Hypothalamus (tissue), 51 donors: ENCODE results near the gene DUSP19.
"Not testable (repeated sequence)": the region's sequence is repeated elsewhere in the genome, so short reads cannot be mapped to it uniquely, and the experiment has no call there.

Source experiments
- DNase-seq, 51 donors: peaks; one replicate each; lab custom pipeline; 2025; lab: John Stamatoyannopoulos, UW

DUSP19 gene, protein sequence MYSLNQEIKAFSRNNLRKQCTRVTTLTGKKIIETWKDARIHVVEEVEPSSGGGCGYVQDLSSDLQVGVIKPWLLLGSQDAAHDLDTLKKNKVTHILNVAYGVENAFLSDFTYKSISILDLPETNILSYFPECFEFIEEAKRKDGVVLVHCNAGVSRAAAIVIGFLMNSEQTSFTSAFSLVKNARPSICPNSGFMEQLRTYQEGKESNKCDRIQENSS

DNA sequence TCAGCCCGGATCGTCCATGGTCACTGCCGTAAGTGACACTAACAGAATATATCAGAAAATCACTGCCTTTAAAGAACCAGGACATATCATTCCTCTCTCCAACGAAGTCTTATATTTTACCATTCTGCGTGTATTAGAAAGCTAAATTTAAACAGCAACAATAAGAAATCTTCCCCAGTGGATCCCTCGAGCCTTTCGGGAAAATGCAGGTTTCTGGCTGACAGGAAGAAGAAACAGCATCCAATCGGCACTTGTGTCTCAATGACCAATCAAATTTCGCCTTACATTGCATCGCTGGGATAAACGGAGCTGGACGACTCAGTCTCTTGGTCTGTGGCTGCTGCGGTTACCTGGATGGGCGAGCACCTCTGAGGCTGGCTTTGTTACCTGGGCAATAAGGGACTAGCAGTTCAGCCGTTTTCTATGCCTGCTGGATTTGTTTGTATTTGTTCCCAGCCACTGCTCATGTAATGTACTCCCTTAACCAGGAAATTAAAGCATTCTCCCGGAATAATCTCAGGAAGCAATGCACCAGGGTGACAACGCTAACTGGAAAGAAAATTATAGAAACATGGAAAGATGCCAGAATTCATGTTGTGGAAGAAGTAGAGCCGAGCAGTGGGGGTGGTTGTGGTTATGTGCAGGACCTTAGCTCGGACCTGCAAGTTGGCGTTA lies at the start of gene DUSP19:
Gene DUSP19, plus strand, starts transcription at position 284 of the 675 bp plus-strand sequence. Its CDS starts 187 bp downstream, at position 471.
- DNase-seq, result peak; percentile 16 to 96 (median 77)

DNA sequence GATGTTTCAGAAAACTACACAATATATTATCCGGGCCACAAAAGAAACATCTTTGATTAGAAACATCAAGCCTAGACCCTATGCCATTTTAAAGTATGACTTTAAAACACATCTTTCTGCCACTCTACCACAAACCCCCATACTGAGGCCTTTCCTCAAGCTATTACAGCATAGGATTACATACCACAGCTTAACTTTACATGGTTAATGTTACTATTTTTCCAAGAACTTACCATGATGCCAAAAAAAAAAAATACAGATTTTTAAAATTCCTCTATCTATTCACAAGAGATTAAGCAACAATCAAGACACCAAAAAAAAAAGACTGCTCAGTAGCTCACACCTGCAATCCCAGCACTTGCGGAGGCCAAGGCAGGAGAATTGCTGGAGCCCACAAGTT lies 49.3 kb upstream of the DUSP19 start:
- no peak for DNase-seq

DNA sequence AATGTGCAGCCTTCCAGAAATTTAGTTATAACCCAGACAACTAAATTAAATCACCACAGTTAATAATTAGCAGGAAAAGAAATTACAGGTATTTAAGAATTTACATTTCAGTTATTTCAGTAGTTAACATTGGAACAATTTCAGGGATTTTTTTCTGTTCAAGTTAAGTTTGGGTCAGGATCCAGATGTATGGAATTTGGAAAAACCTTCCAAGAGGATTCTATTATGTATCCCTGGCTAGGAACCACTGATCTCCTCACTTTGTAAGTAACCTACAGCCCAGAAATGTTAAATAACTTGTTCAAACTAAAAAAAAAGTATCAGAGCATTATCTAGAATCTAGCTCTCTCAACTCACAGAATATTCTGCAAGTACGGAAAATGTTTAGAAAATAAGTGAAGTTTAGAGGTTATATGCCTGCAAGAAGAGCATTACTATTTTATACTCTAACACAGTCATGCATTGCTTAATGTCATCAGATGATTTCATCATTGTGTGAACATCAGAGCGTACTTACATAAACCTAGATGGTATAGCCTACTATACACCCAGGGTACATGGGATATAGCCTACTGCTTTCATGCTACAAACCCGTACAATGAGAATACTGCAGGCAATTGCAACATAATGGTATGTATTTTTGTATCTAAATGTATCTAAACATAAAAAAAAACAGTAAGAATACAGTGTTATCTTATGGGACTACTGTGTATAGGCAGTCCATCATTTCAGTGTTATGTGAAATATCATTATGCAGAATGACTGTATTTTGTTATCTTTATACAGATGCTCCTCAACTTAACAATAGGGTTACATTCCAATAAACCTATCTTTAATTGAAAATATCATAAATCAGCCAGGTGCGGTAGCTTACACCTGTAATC lies 46.4 kb upstream of the DUSP19 start:
- no peak for DNase-seq

DNA sequence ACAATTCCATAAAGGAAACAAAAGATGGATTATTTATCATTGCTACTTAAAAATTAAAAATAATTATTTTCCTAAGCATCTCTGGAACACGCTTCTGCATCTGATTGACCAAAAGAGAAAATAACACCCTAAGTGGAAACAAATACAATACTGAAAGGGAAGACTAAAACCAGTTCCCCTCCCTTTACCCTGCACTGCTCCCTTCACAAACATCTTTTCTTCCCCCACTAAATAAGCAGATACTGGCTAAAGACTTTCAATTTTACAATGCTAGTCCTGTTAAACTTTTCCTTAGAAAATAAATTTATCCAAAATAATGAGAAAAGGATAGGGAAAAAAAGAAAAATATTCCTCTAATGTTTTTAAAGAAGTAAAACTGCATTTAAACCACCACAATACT lies 44.6 kb upstream of the DUSP19 start:
- DNase-seq, result no peak

DNA sequence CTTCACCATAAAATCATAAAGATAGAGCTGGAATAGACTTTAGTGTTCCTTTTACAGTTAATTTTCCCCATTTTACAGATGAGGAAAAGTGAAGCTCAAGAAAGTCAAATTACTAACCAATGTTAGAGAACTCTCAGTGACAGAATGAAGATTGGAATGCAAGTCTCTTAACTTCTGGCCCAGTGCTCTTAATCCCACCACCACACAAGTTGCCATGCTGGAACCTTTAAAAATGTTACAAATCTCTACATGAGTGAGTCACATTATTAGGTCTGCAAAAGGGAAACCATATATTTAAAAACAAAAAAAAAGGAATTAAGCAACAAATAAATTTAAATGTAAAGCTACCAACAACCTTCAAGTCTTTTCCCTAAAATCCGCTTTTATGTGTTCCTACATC lies 43.7 kb upstream of the DUSP19 start:
- no peak for DNase-seq

DNA sequence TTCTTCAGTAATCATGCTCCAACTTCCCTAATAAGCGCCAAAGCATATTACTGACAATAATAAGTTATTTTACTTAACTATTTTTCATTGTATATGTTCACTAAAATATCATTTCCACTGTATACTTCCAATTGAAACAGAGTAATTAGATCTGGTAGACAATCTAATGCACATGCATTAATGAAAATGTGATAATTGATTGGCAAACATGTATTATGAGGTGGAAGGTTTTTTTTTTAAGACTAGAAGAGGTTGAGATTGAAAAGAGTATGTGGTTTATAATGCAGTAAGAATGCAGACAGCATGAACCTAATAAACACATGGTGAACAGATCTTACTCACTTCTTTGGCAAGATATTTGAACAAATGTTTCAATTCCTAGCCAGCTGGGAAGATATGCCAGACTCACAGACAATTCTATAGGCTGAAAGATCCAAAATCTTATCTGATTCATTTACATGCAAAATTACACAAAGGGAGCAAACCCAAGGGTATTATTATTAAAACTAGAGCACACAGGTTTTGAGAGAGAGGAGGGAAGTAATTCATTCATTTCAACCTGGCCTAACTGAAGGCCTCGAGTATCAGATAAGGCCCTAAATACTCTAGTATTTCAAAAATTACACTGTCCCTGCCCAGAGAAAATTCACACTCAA lies 43.1 kb upstream of the DUSP19 start:
- DNase-seq, result no peak

DNA sequence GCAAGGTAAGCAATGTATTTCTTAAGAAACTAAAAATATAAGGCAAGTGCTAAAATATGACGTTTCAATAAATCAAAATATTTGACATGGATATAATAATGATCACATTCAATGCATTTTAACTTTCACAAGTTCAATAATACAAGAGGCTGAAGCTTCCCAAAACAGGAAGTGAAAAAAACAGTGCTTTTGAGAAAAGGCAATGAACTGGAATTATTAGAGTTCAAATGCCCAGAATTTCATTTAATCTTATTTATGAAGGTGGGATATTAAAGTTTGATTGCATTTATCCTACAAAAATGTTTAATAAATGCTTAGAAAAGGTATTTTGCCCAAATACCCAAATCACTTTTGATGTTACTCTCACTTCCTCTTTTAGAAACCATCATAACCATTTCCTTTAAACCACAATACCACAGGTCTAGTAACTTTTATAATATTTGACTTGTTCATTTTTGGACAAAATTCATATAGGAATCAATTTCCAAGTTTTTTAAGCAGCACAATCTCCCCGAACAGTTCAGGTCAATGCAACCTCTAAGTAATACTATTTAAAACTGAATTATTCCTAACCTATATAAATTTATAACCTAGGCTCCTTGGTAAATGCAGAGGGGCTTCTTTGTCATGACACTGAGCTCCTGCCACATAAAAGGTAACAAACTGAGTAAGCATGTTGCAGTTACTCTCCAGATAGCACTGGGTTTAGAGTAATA lies 42.4 kb upstream of the DUSP19 start:
- DNase-seq, result no peak

DNA sequence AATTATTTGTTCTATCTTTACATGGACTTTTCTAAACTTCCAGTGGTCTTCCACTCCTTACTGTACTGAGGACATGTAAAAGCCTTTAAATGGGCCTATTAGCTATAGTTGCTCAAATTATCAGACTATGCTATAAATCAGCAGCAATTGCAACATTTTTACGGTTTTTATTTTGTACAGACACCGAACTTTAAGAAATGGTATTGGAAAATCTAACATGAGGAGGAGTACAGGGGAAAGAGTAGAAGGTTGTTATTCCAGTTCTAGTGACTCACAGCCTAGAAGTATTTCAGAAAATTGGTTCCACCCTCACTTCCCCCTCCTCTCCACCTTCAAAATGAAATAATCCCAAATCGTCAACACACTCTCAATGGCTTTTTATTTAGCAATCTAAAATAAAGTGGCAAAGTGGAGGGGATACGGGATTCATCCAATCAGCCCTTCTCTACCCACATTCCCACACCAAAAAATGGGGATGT lies 41.4 kb upstream of the DUSP19 start:
- peak in 1 of 51 donors; percentile 68 for DNase-seq

DNA sequence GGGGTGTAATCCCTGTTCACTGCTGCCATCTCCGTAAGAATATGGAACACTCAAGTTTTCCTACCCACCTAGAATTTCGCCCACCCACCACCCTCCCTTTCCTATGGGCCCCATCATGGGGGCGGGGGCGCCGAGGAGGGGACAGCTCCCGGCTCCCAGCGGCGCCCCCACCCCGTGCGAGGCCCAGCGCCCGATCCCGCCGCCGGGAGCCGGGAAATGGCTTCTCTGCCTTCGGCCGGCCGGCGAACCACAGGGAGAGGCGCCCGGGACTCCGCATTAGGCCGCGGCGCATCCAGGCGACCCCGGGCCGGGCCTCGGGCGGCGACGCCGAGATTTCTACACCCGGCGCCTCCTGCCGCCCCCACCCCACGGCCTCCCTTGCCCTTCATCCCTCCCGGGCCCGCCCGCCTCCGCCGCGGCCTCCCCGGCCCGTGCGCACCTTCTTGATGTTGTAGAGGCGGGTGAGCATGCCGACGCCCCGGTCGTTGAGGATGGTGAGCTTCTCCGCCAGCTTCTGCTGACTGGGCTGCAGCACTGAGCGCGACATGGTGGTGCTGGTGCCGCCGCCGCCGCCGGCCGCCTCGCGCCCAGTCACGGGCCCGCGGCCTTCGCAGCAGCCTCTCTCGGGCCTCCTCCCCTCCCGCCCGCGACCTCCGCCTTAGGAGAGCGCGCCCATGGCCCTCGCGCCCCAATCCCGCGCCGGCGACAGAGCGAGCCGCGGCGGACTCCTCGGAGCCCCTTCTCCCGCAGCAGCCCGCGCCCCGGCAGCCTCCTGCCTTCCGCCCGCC lies 40.8 kb upstream of the DUSP19 start:
- DNase-seq, result peak in 42 of 51 donors; percentile 5 to 80 (median 50)

DNA sequence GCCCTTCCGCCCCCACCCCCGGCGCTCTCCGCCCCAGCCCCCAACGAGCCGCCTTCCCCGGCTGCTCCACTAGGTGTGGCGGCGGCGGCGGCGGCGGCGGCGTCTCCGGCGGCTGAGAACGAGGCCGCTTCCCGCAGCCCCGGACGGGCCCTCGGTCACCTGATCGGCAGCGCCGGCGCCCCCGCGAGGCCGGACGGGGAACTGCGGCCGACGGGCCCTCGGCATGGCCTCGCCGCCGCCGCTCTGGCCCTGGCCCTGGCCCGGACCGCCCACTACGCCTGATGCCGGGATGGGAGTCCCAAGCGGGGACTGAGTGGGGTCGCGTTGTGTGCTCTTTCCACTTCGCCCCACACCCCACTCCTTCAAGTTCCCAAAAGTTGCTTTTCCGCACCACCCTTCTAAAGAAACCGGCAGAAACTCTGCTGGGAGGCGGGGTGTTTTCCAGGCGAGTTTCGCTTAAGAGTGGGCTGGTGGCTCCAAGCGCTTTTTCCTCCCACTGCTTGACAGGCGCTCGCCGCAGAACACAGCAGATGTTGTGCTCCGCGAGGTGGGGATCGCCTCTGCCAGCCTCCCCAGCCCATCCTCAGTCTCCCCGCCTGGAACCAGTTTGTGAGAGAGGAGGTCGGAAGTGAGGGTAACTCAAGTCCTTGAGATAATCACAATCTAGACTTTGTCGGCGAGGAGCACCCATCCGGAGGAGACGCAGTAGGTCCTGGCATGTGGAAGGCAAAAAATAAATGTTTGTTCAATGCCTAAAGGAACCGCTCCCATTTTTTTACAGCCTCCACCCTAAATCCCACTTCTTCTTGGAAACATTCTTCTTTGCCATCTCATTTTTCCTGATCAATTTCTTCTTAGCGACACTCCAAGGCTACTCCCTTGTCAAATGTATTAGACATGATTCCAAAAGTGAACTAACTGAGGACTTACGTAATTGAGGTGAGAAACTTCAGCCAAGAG lies 39.9 kb upstream of the DUSP19 start, which contains the start of gene NCKAP1:
Gene NCKAP1, minus strand, starts transcription at position 117 of the 960 bp plus-strand sequence. CDS start 358 bp downstream, outside the sequence.
- peak; percentile 9 to 92 (median 75) for DNase-seq

DNA sequence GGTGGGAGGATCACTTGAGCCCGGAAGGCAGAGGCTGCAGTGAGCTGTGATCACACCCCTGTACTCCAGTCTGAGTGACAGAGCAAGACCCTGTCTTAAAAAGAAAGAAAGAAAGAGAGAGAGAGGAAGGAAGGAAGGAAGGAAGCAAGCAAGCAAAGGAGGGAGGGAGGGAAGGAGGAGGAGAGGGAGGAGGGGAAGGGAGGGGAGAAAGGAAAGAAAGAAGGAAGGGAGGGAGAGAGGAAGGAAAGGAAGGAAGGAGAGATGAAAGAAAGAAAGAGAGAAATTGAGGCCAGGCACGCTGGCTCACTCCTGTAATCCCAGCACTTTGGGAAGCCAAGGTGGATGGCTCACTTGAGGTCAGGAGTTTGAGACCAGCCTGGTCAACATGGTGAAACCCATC lies 37.9 kb upstream of the DUSP19 start:
- no peak for DNase-seq

DNA sequence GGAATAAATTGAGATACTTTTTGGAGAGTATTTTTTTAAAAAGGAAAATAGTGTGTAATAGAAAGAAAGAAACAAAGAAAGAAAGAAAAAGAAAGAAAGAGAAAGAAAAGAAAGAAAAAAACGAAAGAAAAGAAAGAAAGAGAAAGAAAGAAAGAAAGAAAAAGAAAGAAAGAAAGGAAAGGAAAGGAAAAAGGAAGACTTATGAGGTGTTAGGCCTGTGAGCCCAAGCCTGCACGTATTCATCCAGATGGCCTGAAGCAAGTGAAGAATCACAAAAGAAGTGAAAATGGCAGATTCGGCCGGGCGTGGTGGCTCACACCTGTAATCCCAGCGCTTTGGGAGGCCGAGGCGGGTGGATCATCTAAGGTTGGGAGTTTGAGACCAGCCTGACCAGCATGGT lies 35.0 kb upstream of the DUSP19 start:
- DNase-seq, result not testable (repeated sequence)

DNA sequence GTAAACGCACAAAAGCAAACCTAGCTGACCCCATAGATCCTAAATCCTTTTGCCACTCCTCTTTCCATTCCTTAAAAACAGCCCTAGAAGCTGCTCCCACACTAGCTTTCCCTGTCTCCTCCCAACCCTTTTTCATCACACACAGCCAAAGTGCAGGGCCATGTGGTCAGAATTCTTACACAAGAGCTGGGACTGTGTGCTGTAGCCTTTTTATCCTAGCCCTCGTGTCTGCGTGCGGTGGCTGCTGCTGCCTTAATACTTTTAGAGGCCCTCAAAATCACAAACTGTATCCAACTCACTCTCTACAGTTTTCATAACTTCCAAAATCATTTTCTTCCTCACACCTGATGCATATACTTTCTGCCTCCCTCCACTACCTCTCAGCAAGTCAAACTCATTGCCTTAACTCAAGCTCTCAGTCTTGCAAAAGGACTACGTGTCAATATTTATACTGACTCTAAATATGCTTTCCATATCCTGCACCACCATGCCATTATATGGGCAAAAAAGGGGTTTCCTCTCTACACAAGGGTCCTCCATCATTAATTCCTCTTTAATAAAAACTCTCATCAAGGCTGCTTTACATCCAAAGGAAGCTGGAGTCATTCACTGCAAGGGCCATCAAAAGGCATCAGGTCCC lies 30.9 kb upstream of the DUSP19 start:
- DNase-seq, result not testable (repeated sequence)

DNA sequence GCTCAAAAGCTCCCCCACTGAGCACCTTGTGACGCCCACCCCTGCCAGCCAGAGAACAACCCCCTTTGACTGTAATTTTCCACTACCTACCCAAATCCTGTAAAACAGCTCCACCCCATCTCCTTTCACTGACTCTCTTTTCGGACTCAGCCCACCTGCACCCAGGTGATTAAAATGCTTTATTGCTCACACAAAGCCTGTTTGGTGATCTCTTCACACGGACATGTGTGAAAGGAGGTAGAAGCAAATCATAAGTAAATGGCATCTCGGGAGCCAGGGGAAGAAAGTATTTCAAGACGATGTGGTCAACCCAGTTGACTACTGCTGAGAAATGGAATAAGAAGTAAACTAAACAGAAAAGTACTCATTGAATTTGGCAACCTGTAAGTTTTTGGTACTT lies 29.1 kb upstream of the DUSP19 start:
- no peak for DNase-seq

DNA sequence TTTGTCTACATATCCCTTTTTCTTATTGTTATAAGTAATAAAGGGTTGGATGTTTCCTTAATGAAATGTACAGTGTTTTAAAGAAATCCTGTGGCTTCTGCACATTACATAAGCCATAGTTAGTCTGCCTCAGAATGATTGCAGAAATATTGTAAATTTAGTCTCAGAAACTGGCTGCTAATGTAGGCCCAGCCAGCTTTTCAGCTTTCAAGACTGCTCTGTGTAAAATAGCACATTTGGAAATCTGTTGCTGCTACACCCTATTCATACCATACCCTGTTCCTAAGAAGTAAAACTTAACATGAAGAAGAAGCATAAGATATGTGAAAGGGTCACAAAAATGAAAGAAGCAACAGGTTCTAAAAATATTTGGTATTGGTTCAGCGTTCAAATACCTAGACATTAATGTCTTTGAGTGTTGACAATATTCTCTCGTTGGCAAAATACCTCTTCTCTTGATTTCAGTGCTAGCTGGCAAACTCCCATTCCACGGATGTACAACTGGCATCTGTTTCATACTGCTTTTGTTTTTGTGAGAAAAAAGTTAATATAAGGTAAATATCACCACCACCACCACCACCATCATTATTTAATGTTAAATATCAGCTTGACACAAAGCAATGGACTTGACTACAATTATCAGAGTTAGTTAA lies 21.1 kb upstream of the DUSP19 start:
- peak in 1 of 51 donors; percentile 25 for DNase-seq

DNA sequence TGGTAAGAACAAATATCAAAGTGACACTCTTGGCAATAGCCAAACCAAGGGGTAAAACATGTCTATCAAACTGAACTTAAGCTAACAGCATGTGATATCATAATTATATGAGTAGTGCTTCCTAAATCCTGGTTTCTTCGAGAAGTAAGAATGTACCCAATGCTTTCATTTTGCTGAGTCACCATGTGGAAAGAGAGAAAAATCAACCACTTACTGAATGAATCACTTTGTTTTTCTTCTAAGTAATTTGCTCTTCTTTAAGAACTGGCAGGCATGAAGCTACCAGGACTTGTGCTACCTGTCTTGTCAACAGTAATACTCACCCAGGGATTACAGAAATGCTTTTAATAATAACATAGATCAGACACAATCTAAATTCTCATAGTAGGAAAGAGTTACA lies 19.0 kb upstream of the DUSP19 start:
- peak in 1 of 51 donors; percentile 40 for DNase-seq
